ELR (cell line): Measurements from ENCODE around the gene UXS1.

Source experiments
- DNase-seq: peaks from one replicate; pipeline ENCODE4 v3.0.0-alpha.2; 2015; ENCODE audit warnings: low read depth

The UXS1 gene

DNA sequence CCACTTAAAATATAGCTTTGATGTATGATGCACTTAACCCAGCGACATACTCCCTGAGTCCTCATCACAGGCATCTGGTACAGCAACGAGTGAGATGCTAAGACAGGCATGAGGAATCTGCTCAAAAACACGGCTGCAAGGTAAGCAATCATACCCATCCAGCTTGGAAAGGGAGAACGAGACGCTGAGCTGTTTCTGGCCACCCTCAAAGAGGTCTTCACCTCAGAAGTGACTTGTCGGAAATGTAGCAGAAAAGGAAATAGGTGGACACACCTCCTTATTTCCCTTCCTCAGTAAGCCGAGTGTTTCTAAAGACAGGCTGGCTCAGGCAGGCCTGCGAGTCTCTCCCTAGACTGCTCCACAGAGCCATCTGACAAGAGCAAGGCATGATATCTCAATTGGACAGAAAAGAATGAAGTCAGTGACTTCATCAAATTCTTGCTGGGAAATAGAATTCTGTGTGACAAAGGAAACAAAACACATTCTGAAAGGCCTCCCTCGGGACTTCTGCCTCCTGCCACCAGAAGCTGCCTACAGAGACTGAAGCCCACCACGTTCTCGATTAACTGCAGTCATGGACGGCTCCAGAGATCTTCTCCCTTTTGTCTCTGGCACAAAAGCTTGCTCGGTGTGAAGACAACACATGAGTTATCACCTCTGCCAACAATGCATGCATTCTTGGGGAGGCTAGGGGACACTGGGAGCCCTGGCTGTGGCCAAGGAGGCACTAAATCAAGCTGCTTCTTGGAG, 84.3 kb downstream of the UXS1 start:
- no peak for DNase-seq

DNA sequence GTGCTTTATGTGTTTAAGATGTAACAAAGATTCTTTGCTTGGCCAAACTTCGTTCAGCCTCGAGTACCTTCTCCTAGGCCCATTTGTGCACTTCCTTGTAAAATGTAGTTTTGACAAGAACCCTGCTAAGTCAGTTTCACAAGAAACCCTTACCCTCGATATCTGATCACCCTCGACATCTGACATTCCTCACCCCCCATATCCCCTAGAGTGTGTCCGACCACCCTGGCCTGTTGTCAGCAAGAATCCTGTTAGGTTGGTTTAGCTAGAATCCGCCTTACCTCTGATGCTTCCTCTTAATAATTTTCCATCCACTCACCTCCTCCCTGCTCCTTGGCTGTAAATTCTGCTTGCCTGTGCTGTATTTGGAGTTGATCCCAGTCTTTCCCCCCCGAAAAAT, 85.3 kb downstream of the UXS1 start:
- no peak for DNase-seq

DNA sequence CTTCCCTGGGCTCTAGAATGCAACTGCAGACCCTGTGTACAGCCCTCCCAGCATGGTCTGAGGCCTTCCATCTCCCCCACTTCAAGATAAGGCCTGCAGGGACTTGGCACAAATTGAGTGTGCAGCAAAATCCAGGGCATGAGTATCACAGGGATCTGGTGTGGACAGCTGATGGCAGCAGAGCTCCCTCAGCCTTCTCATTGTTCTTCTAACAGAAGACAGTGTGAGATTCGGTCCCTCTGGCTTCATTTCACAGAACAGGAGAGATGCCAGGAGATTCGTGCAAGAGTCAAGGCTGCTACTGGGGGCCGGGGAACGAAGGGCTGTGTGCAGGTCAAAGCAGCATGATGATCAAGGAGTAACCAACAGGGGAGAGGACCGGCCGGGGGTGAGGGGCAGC, 85.8 kb downstream of the UXS1 start:
- DNase-seq, result peak; percentile 34

DNA sequence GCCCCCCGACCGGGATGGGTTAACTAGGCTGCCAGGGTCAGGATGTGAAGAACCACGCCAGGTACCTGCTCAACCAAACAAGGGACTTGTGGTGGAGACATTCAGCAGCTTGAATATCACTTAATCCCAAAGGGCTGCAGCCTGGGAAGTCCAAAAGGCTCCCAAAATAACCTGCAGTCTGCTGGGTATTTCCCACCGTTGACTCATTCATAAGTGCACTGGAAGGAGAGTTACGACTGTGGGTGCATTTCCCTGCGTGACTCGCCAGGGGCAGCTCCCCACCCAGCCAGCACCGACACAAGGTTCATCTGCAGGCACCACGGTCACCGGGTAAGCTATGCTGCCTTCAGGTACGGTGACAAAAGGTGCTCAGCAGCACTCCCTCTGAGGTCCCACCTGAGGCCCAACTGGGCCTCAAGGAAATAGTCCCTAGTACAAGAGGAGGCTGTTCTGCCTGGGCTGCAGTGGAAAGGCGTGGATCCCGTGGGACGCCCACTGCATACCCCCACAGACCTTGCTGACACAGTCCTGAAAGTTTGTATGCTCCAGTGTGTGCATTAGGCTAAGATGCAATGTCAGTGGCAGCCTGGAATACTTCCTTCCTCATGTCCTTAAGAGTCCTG, 86.5 kb downstream of the UXS1 start:
- DNase-seq, result peak; percentile 59

DNA sequence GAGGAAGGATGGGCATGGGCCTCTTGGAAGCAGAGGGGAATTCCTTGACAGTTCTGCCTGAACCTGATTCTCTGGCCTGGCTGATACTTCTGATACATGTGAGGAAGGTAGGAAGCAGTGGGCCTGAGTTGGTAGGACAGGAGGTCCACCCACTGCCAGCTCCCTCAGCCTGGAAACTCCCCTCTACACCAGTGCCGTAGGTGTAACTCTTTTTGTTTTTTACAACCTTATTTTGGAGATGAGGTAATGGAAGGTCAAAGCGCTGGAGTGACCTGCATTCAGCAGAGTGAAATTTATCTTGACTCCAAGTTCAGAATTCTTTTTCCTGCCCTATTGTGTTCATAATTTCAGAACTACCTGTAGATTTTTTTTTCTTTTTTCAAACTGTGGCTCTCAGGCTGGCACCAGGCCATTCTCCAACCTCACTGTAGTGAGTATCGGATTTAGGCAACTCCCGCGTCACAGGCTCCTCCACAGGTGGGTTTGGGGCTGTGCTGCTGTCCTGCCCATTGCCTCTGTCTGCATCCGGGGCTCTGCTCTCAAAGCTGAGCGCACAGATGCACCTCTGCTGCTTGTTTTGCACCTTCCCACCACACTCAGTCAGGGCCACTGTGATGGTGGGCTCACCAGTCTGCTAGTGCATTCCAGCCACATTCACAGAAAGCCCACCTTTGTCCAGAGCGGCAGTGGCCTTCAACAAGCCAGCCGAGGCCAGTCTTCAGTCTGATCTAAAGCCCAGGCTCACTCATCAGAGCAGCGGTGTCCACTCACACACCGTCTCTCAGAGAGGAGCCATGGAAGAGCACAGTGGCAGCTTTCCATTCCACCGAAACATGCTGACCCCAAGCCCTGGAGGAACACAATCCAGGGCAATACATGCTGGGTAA, 87.2 kb downstream of the UXS1 start:
- DNase-seq, result no peak

DNA sequence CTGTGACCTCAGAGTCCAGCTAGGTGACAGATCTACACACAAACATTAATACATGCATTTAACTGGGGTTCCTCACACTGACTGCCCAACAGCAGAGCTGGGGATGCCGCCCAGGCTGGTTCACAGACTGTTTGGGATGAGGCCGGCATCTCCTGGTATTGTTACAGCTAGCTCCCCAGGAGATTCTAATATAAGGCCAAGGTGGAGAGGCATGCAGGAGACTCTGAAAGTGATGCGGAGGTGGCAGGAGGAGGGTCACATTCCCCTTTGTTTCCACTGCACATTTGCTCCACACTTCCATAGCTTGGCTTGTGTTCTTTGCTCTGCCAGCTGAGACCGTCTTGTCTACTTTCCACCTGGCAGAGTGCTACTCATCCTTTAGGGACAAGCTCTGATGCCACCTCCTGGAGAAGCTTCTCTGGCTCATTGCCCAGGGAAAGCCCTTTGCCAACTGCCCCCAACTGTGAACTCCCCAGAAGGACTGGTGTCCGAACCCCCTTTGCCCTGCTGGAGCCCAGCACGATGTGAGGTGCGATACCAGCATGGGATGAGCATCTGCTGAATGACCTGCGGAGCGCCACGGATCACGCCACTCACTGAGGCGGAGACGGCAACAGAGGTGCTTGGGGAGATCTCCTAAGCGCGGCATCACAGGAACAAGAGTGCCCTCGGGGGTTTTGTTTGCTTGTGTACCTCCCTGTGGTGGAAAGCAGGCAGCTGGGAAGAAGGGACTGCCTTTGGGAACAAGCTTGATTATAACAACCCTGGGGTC, 88.8 kb downstream of the UXS1 start:
- DNase-seq, result no peak

DNA sequence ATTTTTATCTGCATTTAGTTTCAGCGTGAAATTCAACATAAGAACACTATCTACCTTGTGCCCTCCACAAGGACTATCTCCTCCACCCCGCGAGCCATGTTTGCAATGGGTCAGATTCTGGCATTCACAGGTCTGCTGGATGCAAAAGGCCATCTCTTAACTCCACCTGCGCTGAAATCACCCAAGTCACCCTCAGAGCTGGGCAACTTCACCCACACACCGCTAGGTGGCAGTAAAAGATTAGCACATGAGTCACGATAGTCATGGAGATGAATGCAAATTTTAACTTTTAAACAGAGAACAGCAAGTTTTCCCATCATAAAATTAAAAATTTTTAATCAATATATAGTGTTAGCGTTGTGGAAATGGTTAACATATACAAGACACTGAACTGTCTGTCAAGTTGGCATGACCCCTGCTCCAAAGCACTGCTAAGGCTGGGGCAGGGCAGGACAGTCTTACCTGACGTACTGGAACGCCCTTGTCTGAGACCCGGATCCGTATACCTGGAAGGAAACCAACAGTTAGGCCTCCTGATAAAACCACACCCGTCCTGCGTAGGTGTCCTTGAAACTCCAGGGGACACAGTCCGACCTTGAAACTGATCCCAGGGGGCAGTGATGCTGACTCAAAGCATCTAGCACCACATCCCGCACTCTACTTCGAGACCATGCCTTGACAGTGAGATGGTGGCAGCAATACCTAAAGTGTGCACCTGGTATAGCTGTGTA, 89.6 kb downstream of the UXS1 start:
- peak; percentile 73 for DNase-seq

DNA sequence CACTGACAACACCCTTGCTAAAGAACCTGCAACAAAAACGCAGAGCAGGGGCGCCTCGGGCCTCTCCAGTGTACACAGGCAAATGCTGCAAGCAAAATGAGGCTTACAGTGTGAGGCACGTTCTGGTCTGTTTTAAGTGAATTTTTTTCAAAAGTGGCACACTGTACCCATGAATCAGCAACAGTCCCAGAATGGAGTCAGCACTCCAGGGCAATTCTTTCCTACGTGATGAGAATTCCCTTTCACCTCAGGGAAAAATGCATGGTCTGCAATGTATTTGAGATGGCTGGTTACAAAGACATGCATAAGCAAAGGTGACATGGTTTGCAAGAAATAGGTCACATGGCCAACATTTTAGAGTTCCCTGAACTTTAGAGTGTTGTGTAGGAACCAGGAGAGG, 94.4 kb downstream of the UXS1 start:
- no peak for DNase-seq

DNA sequence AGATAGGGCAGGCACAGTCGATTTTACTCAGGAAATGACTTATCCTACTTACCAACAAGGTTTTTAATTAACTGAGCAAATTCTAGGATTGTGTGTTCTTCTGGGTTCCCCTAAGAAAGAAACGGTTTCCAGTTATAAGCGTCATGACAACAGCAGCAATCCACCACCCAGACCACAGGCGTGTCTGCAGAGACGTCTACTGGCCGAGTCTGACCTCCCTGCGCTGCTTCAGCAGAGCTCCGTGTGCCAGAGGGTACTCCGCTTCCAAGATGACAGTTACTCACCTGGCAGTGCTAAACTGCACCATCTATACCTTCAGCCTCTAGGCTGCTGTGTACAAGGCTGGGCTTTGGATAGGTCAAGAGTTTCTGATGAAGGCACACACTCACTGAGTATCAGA, 95.4 kb downstream of the UXS1 start:
- DNase-seq, result no peak

DNA sequence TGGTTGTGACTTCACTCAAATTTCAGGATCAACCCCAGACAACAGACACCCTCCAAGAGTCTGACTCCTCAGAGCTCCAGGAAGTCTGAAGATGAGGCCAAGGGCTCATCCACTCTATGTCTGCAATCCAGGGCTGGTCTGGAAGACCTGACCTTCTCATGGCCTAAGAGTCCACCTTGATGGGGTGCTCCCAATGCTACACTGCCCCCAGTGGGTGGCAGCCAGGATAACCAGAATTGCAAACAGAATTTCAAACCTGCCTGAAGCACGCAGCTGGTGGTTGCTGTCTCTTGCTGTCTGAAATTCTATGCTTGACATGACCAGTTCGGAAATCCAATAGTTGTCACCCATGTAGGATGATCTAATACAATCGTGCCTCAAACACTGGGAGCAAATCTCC, 96.0 kb downstream of the UXS1 start:
- peak; percentile 17 for DNase-seq

DNA sequence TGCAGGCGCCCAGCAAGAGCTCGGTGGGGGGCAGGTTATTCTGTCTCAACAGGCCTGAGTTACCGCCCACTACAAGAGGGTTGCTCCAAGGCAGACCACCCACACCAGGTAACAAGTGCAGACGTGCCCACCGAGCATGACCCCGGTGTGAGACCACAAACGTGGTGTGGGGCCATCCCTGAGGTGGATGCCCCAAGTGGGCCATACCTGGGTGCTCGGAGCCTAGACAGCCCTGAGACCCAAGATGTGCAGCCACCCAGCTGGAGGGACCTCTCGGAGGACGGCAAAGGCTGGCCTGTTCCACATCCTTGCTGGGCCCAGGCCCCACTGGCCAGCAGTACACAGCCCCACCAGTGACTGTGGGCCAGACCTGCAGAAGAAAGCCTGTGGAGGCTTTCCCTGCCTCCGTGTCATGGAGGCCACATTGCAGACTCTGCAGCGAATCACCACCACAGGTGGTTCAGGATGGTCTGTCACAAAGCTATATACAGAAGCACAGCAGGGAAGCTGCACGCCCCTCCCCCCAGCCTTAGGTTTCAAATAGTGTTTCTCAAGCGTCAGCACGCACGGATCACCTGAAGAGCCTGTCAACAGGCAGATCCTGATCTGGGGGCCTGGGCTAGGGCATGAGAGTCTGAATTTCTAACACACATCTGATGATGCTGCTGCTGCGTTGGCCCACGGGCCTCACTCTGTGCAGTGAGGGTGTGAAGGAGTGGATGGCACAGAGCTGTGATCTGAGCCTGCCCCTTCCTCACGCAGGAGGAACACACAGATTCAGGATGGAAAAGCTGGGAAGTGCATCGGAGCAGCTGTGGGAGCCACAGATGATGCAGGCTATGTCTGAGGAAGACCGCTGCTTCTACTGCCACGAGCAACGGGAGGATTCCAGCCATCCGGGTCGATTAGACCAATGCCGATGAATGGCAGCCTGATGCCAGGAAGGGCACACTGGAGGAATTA, 96.8 kb downstream of the UXS1 start:
- no peak for DNase-seq

DNA sequence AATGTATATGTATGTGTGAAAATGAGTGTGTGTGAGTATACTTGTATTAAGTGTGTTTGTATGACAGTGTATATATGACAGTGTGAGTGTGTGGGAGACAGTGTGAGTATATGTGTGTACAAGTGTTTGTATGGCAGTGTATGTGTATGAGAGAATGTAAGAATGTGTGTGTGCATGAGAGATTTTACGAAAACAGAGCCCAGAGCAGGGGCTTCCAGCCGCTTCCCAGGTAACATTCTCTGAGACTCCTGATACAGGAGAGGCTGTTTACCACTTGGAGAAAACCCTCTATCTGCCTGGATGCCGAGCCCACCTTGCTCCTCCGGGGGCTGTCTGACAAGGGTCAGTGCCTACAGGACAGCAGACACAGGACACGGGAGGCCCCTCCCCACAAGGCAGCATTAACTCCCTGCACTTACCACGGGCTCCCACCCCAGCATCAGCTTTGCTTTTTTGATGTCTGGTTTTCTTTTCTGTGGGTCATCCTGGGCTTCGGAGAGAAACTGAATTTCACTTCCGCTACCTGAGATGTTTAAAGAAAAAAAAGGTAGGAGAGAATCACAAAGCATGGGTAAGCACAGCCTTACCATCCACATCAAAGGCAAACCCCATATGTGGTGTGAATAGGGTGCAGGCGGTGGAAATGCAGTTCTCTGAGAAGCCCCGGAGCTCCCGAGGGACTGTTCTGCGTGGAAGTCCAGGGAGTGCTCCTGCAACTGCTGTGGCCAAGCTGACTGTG, 97.6 kb downstream of the UXS1 start:
- DNase-seq, result no peak

DNA sequence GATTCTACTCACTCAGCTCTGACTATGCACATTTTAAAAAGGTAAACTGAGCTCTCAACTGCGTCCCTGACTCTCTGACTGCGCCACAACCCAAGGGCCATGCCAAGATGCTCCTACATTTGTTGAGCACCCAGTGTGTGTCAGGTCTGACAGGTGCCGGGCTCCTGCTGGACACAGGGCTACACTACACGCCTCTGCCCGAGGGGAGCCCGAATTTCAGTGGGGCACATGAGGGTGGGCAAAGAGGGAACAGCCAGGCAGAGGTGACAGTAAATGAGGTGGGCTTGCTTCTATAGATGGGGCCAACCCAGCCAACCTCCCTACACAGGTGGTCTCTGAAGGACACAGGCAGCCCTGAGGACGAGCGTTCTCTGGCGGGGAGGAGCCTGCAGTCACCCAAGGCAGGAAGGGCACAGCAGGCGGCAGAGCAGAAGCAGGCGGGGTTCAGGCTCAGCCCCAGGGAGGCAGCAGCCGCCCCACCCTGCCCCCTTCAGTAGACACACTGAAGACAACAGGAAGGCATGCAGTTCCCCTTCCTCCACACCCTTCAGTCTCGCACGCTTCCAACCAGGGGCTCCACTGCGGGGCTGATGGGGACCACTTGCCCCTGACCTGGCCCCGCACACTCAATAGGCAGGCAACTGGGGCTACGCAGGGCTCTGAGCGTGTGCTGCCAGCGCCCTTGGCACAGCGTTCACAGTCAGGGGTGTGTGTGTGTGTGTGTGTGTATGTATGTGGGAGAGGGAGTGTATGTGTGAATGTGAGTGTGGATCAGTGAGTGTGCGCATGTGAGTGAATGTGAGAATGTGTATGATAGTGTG, 98.4 kb downstream of the UXS1 start:
- DNase-seq, result no peak

DNA sequence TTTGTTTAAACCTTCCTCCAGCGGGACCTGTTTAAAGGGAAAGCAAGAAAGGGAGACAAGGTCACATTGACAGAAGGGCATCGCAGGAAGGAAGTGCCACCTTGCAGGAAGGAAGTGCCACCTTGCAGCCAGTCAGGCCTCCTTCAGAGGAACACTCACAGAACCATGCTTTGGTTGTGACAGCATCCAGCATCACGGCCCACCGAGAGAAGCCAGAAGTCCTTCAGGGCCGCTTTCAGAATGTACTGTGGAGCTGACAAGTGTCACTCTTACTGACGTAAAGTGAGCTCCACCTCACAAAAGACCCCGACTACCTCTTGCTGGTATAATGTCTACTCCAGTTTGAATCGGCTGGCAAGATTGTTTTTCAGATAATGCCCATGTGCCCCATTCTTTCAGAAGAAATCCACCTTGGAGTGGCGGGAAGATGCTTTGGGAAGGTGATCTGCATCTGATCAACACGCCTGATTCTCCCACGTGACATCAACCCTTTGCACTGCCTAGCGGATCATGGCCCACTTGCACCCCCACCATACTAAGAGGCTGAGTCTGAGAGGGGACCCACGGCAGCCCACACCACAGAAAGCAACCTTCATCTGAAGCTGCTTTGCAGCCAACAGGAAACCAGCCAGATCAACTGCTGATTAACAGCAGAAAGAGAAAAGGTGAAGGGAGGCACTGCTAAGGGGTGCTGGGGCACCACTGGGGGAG, 99.8 kb downstream of the UXS1 start:
- no peak for DNase-seq

DNA sequence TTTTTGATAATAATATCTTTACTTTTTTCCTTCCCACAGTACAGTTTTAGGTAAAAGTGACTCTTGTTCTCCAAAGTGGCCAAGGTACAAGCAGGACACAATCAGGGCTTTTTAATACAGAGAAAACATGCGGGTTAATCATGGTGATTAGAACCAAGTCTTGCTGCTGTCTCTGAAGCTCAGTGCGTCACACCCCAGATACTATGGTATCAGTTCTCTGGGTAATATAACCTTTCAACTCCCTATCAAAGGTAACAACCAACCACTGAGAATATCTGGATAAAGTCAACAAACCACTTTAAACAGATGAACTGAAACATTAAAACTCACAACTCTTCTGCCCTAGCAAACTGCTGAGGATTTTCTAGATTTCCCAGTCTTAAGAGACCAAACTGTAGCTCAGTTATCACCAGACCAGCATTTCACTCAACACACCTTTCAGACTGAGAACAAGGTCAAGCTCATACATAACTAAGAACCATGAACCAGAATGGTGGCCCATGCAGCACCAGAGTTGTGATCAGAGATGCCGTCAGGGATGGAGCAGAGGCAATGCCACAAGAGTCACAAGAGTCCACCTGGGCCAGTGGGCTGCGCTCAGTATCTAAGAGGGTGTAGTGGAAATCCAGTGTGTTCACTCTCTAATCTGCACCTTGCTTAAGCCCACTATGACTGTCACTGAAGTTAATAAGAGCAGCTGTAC, 103.0 kb downstream of the UXS1 start:
- DNase-seq, result no peak

DNA sequence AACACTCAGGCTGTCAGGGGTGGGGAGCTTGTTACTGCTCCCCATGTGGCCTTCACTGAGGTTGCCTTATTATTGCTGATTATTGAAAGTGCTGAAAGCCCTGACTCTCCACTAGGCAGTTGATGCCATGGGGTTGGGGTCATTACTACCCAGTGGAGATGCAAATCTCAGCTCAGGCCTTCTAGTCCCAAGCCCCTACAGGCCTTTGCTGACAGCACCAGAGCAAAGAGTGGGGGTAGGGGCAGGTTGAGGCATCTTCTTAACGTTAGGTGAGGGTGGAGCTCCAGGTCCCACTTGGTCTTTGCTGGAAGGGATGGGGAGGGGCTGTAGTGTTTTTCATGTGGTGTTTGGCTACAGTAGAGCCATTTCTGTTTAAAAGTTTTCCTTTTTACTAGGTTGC, 104.5 kb downstream of the UXS1 start:
- DNase-seq, result no peak

DNA sequence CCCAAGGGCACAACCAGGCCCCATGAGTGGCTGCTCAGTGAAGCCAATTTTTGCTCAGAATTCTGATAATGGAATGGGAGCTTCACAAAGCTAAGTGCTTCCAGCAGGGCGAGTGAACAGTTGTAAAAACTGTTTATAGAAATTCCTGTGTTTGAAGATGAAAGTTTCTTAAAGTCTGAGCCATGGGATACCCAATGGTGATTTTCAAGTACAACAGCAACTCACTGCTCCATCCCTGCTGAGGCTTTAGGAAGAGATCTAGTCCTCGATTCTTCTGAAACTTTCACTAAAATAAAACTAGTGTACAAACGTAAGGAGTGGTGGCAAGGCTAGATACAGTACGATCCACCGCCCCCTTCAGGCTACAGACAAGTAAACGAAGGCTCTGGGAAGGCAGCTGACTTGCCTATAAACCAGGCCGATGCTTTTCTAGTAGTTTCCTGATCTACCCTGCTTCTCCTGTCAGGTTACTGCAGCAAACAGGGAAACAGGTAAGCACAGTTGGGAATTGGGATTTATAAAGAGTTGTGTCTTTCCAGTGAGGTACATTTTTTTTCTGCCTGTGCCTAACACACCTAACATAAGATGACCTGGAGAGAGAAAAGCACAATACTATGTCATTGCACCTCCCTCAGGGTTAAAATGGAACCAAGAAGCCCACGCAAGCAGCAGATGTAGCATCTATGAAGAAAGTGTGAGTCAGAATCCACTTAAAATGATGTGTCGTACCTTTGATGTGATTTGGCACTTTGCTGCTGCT, 108.7 kb downstream of the UXS1 start:
- DNase-seq, result peak; percentile 50
